ENCODE data around the gene FAM76B.

The FAM76B gene

GRCh38 chr11:95780544-95780943 lies 9.0 kb downstream of the FAM76B start:
- Histone ChIP-seq H3K4me1 (ENCODE audit: control insufficient read depth, insufficient read depth, low read depth, low read length) (no peaks in the 10 kb centered on the region), H2BK12ac (ENCODE audit: low read length in 2 of 2) (no peak overlapping the region), H2AK5ac (ENCODE audit: low read length, severe bottlenecking) (no peak overlapping the region), H3K36me3 (ENCODE audit: control insufficient read depth in 1 of 2, insufficient read depth in 2 of 2, low read depth in 1 of 2, low read length in 2 of 2) (peaks cover 0 to 99% of the 10 kb centered on the region in 2 experiments), H3K4ac (ENCODE audit: low read depth in 1 of 2, low read length in 2 of 2) (no peak overlapping the region), H2BK5ac (ENCODE audit: low read depth, low read length, poor library complexity, severe bottlenecking) (no peak overlapping the region), H3K27ac (ENCODE audit: low read length, poor library complexity, severe bottlenecking) (no peak overlapping the region), H3K4me3 (ENCODE audit: insufficient read depth in 1 of 2, low read depth in 1 of 2, low read length in 2 of 2) (no peak overlapping the region), H3K9me3 (ENCODE audit: control insufficient read depth, low read length) (no peaks in the 10 kb centered on the region), H3K9ac (ENCODE audit: low read length) (no peak overlapping the region), H3K4me2 (ENCODE audit: low read length, poor library complexity, severe bottlenecking) (no peak overlapping the region), H3K23ac (ENCODE audit: low read length in 2 of 2) (no peak overlapping the region), H2BK120ac (ENCODE audit: low read depth, low read length) (no peak overlapping the region), H4K91ac (ENCODE audit: low read length) (no peak overlapping the region), H3K14ac (ENCODE audit: low read length in 2 of 2) (no peak overlapping the region), H3K27me3 (ENCODE audit: control insufficient read depth in 1 of 2, insufficient read depth in 1 of 2, low read length in 2 of 2) (no peaks in the 10 kb centered on the region), H2BK15ac (ENCODE audit: low read depth, poor library complexity, severe bottlenecking) (no peak overlapping the region), H3K79me1 (replicated peaks; ENCODE audit: low read length, poor library complexity, severe bottlenecking) (peaks cover 13% of the 10 kb centered on the region), H4K8ac (ENCODE audit: low read length) (no peak overlapping the region), H2AFZ (ENCODE audit: low read depth, low read length) (no peak overlapping the region), H3K18ac (ENCODE audit: low read depth in 1 of 2, low read length in 2 of 2) (no peak overlapping the region)
- 100% methylated on average over 2 of the region's 2 CpGs for WGBS
- no peak for DNase-seq

GRCh38 chr11:95778699-95779098 lies 10.9 kb downstream of the FAM76B start:
- H3K18ac ChIP-seq (ENCODE audit: low read depth in 1 of 2, low read length in 2 of 2): no peak overlapping the region
- H3K27ac ChIP-seq (ENCODE audit: low read length, poor library complexity, severe bottlenecking): no peak overlapping the region
- no peak for DNase-seq
- H3K9me3 ChIP-seq (ENCODE audit: control insufficient read depth, low read length): no peaks in the 10 kb centered on the region
- no peak overlapping the region for H2BK120ac ChIP-seq (ENCODE audit: low read depth, low read length)
- no peak overlapping the region for H2AFZ ChIP-seq (ENCODE audit: low read depth, low read length)
- no peak overlapping the region for H2BK15ac ChIP-seq (ENCODE audit: low read depth, poor library complexity, severe bottlenecking)
- no peak overlapping the region for H2BK5ac ChIP-seq (ENCODE audit: low read depth, low read length, poor library complexity, severe bottlenecking)
- no peak overlapping the region for H4K8ac ChIP-seq (ENCODE audit: low read length)
- peaks cover 0 to 100% of the 10 kb centered on the region in 2 experiments for H3K36me3 ChIP-seq (ENCODE audit: control insufficient read depth in 1 of 2, insufficient read depth in 2 of 2, low read depth in 1 of 2, low read length in 2 of 2)
- H3K4me2 ChIP-seq (ENCODE audit: low read length, poor library complexity, severe bottlenecking): no peak overlapping the region
- H3K4me3 ChIP-seq (ENCODE audit: insufficient read depth in 1 of 2, low read depth in 1 of 2, low read length in 2 of 2): no peak overlapping the region
- H2AK5ac ChIP-seq (ENCODE audit: low read length, severe bottlenecking): no peak overlapping the region
- H3K4ac ChIP-seq (ENCODE audit: low read depth in 1 of 2, low read length in 2 of 2): no peak overlapping the region
- peaks cover 3% of the 10 kb centered on the region for H3K79me1 ChIP-seq (replicated peaks; ENCODE audit: low read length, poor library complexity, severe bottlenecking)
- no peak overlapping the region for H3K23ac ChIP-seq (ENCODE audit: low read length in 2 of 2)
- no peaks in the 10 kb centered on the region for H3K27me3 ChIP-seq (ENCODE audit: control insufficient read depth in 1 of 2, insufficient read depth in 1 of 2, low read length in 2 of 2)
- H3K4me1 ChIP-seq (ENCODE audit: control insufficient read depth, insufficient read depth, low read depth, low read length): no peaks in the 10 kb centered on the region
- no peak overlapping the region for H3K14ac ChIP-seq (ENCODE audit: low read length in 2 of 2)
- WGBS: 100% methylated on average over 3 of the region's 3 CpGs
- no peak overlapping the region for H3K9ac ChIP-seq (ENCODE audit: low read length)
- no peak overlapping the region for H2BK12ac ChIP-seq (ENCODE audit: low read length in 2 of 2)
- H4K91ac ChIP-seq (ENCODE audit: low read length): no peak overlapping the region

GRCh38 chr11:95776859-95777258 lies 12.7 kb downstream of the FAM76B start:
- Histone ChIP-seq H3K27me3 (ENCODE audit: control insufficient read depth in 1 of 2, insufficient read depth in 1 of 2, low read length in 2 of 2) (no peaks in the 10 kb centered on the region), H3K18ac (ENCODE audit: low read depth in 1 of 2, low read length in 2 of 2) (no peak overlapping the region), H4K91ac (ENCODE audit: low read length) (no peak overlapping the region), H2BK120ac (ENCODE audit: low read depth, low read length) (no peak overlapping the region), H3K9ac (ENCODE audit: low read length) (no peak overlapping the region), H2AFZ (ENCODE audit: low read depth, low read length) (no peak overlapping the region), H3K79me1 (replicated peaks; ENCODE audit: low read length, poor library complexity, severe bottlenecking) (no peaks in the 10 kb centered on the region), H3K4ac (ENCODE audit: low read depth in 1 of 2, low read length in 2 of 2) (no peak overlapping the region), H3K14ac (ENCODE audit: low read length in 2 of 2) (no peak overlapping the region), H3K4me2 (ENCODE audit: low read length, poor library complexity, severe bottlenecking) (no peak overlapping the region), H3K27ac (ENCODE audit: low read length, poor library complexity, severe bottlenecking) (no peak overlapping the region), H3K4me1 (ENCODE audit: control insufficient read depth, insufficient read depth, low read depth, low read length) (no peaks in the 10 kb centered on the region), H2BK5ac (ENCODE audit: low read depth, low read length, poor library complexity, severe bottlenecking) (no peak overlapping the region), H2BK15ac (ENCODE audit: low read depth, poor library complexity, severe bottlenecking) (no peak overlapping the region), H3K23ac (ENCODE audit: low read length in 2 of 2) (no peak overlapping the region), H3K4me3 (ENCODE audit: insufficient read depth in 1 of 2, low read depth in 1 of 2, low read length in 2 of 2) (no peak overlapping the region), H3K36me3 (ENCODE audit: control insufficient read depth in 1 of 2, insufficient read depth in 2 of 2, low read depth in 1 of 2, low read length in 2 of 2) (peaks cover 0 to 97% of the 10 kb centered on the region in 2 experiments), H2BK12ac (ENCODE audit: low read length in 2 of 2) (no peak overlapping the region), H2AK5ac (ENCODE audit: low read length, severe bottlenecking) (no peak overlapping the region), H4K8ac (ENCODE audit: low read length) (no peak overlapping the region), H3K9me3 (ENCODE audit: control insufficient read depth, low read length) (no peaks in the 10 kb centered on the region)
- DNase-seq: no peak

- no peaks in the 10 kb centered on the region for H3K27me3 ChIP-seq (ENCODE audit: control insufficient read depth in 1 of 2, insufficient read depth in 1 of 2, low read length in 2 of 2)
- 88% methylated on average over 2 of the region's 2 CpGs for whole genome bisulfite sequencing
- no peak overlapping the region for H2AFZ ChIP-seq (ENCODE audit: low read depth, low read length)
- H2BK5ac ChIP-seq (ENCODE audit: low read depth, low read length, poor library complexity, severe bottlenecking): no peak overlapping the region
- no peak overlapping the region for H4K91ac ChIP-seq (ENCODE audit: low read length)
- no peak overlapping the region for H2BK12ac ChIP-seq (ENCODE audit: low read length in 2 of 2)
- no peak for DNase-seq
- no peaks in the 10 kb centered on the region for H3K9me3 ChIP-seq (ENCODE audit: control insufficient read depth, low read length)
- H2BK120ac ChIP-seq (ENCODE audit: low read depth, low read length): no peak overlapping the region
- no peak overlapping the region for H2BK15ac ChIP-seq (ENCODE audit: low read depth, poor library complexity, severe bottlenecking)
- H3K36me3 ChIP-seq (ENCODE audit: control insufficient read depth in 1 of 2, insufficient read depth in 2 of 2, low read depth in 1 of 2, low read length in 2 of 2): peaks cover 0 to 32% of the 10 kb centered on the region in 2 experiments
- H3K18ac ChIP-seq (ENCODE audit: low read depth in 1 of 2, low read length in 2 of 2): no peak overlapping the region
- no peak overlapping the region for H3K4me3 ChIP-seq (ENCODE audit: insufficient read depth in 1 of 2, low read depth in 1 of 2, low read length in 2 of 2)
- H3K79me1 ChIP-seq (replicated peaks; ENCODE audit: low read length, poor library complexity, severe bottlenecking): no peaks in the 10 kb centered on the region
- H3K27ac ChIP-seq (ENCODE audit: low read length, poor library complexity, severe bottlenecking): no peak overlapping the region
- H3K23ac ChIP-seq (ENCODE audit: low read length in 2 of 2): no peak overlapping the region
- no peak overlapping the region for H3K4ac ChIP-seq (ENCODE audit: low read depth in 1 of 2, low read length in 2 of 2)
- H3K9ac ChIP-seq (ENCODE audit: low read length): no peak overlapping the region
- H3K4me2 ChIP-seq (ENCODE audit: low read length, poor library complexity, severe bottlenecking): no peak overlapping the region
- H3K14ac ChIP-seq (ENCODE audit: low read length in 2 of 2): no peak overlapping the region
- H4K8ac ChIP-seq (ENCODE audit: low read length): no peak overlapping the region
- no peaks in the 10 kb centered on the region for H3K4me1 ChIP-seq (ENCODE audit: control insufficient read depth, insufficient read depth, low read depth, low read length)
- no peak overlapping the region for H2AK5ac ChIP-seq (ENCODE audit: low read length, severe bottlenecking)
Observed at GRCh38 chr11:95768521-95768920, 21.1 kb downstream of the FAM76B start.

Measured in mesenchymal stem cell (in vitro differentiated cells and primary cell).